H1 (cell line): ENCODE data around the gene OR2H2. TPM values are rescaled to one million over a fixed set of nuclear protein-coding genes. Genes with fewer than 3 reads are reported as not detected.

Experiments used
- CTCF ChIA-PET: fragments of 300-600 bp; sonication (Branson Sonifier 250); formaldehyde crosslinking; loops from one replicate; lab custom pipeline; 2021; ENCODE audit not compliant: partially characterized antibody; lab: Charles Lee
- POLR2A ChIA-PET: fragments of 300-600 bp; sonication (Branson Sonifier 250); formaldehyde crosslinking; loops from one replicate; lab custom pipeline; 2021; ENCODE audit warnings: inconsistent platforms; ENCODE audit not compliant: partially characterized antibody; lab: Charles Lee
- DNase-seq, 2 experiments: peaks; one replicate each; pipeline versions ENCODE4 v3.0.0 to v3.0.0-alpha.2; 2010 to 2022; ENCODE audit warnings: low spot score in 2 of 2, low read depth in 1 of 2, mixed read lengths in 1 of 2
- FAIRE-seq: peaks from 2 replicates; lab custom pipeline; 2011; peaks lifted over from hg19 to GRCh38; lab: Jason Lieb, UNC
- H2AFZ ChIP-seq: 2 replicates; pipeline ENCODE4 v1.8.1; 2012; ENCODE audit warnings: low read length, inconsistent platforms
- H2AK5ac ChIP-seq: 2 replicates; pipeline ENCODE4 v1.6.1; 2013; ENCODE audit warnings: low read depth, low read length
- H2BK120ac ChIP-seq: replicated peaks from 2 replicates; pipeline ENCODE3; 2013; ENCODE audit warnings: low read depth, low read length, inconsistent platforms
- H2BK12ac ChIP-seq: 2 replicates; pipeline ENCODE4 v1.6.1; 2013; ENCODE audit warnings: low read depth, low read length
- H2BK15ac ChIP-seq: 2 replicates; pipeline ENCODE4 v1.6.1; 2013; ENCODE audit warnings: low read length
- H2BK20ac ChIP-seq: 2 replicates; pipeline ENCODE4 v1.6.1; 2013; ENCODE audit warnings: low read length
- H2BK5ac ChIP-seq: 2 replicates; pipeline ENCODE4 v1.6.1; 2013; ENCODE audit warnings: low read depth, low read length
- H3K14ac ChIP-seq: 2 replicates; pipeline ENCODE4 v1.6.1; 2013; ENCODE audit warnings: inconsistent platforms; ENCODE audit not compliant: insufficient read length
- H3K18ac ChIP-seq: 2 replicates; pipeline ENCODE4 v1.6.1; 2013; ENCODE audit warnings: low read length; ENCODE audit errors: extremely low read depth
- H3K23ac ChIP-seq: 2 replicates; pipeline ENCODE4 v1.6.1; 2013; ENCODE audit warnings: inconsistent platforms; ENCODE audit not compliant: insufficient read length
- H3K23me2 ChIP-seq: 2 replicates; pipeline ENCODE4 v1.6.1; 2013; ENCODE audit warnings: low read depth, low read length
- H3K27ac ChIP-seq: 2 replicates; pipeline ENCODE4 v1.6.1; 2011; ENCODE audit warnings: low read depth, low read length, inconsistent platforms
- H3K27me3 ChIP-seq, 4 experiments: replicated peaks in 1 of 4; 1 replicate in 1 of 4; 2 replicates in 3 of 4; pipeline versions ENCODE4 v1.6.1 to v1.8.1; 2011 to 2013; ENCODE audit warnings: low read length in 3 of 4, mild to moderate bottlenecking in 3 of 4, inconsistent platforms in 2 of 4, mixed read lengths in 2 of 4, moderate library complexity in 1 of 4; ENCODE audit not compliant: control insufficient read depth in 3 of 4, insufficient read depth in 3 of 4; ENCODE audit errors: extremely low read depth in 1 of 4
- H3K36me3 ChIP-seq, 4 experiments: 2 replicates each; pipeline versions ENCODE4 v1.6.1 to v1.8.1; 2011 to 2013; ENCODE audit warnings: mild to moderate bottlenecking in 4 of 4, low read length in 3 of 4, moderate library complexity in 2 of 4, control low read depth in 1 of 4, inconsistent platforms in 1 of 4; ENCODE audit not compliant: insufficient read depth in 4 of 4, control insufficient read depth in 2 of 4
- H3K4ac ChIP-seq: replicated peaks from 2 replicates; pipeline ENCODE3; 2013; ENCODE audit warnings: low read length, low read depth, mixed read lengths, inconsistent platforms; ENCODE audit not compliant: insufficient read length
- H3K4me1 ChIP-seq, 4 experiments: replicated peaks in 1 of 4; 1 replicate in 1 of 4; 2 replicates in 3 of 4; pipeline versions ENCODE4 v1.6.1 to v1.8.1; 2011 to 2013; ENCODE audit warnings: low read length in 3 of 4, inconsistent platforms in 2 of 4, mixed read lengths in 1 of 4; ENCODE audit not compliant: insufficient read depth in 4 of 4, control insufficient read depth in 3 of 4
- H3K4me2 ChIP-seq, 2 experiments: 2 replicates each; pipeline versions ENCODE4 v1.6.1 to v1.8.1; 2011 to 2013; ENCODE audit warnings: low read depth in 2 of 2, low read length in 2 of 2, control low read depth in 1 of 2, inconsistent platforms in 1 of 2, mild to moderate bottlenecking in 1 of 2; ENCODE audit not compliant: insufficient read depth in 1 of 2
- H3K4me3 ChIP-seq, 4 experiments: fragments of 200-600, 300-600 bp in 1 of 4; sonication (generic), shearing (Covaris generic), sonication (Bioruptor Twin) in 1 of 4; 2 replicates each; pipeline versions ENCODE4 v1.5.1 to v1.8.1; 2011 to 2016; ENCODE audit warnings: low read length in 4 of 4, low read depth in 3 of 4, control low read depth in 2 of 4, inconsistent platforms in 2 of 4, mild to moderate bottlenecking in 2 of 4, mixed read lengths in 1 of 4, moderate library complexity in 1 of 4; ENCODE audit not compliant: insufficient read depth in 2 of 4; ENCODE audit errors: extremely low read depth in 1 of 4
- H3K56ac ChIP-seq: replicated peaks from 2 replicates; pipeline ENCODE3; 2013; ENCODE audit warnings: low read depth, mild to moderate bottlenecking, mixed read lengths, low read length, inconsistent platforms; ENCODE audit not compliant: insufficient read length
- H3K79me1 ChIP-seq: 2 replicates; pipeline ENCODE4 v1.6.1; 2013; ENCODE audit warnings: low read depth, low read length, control low read depth
- H3K79me2 ChIP-seq, 2 experiments: 2 replicates each; pipeline versions ENCODE4 v1.6.1 to v1.8.1; 2012 to 2013; ENCODE audit warnings: low read length in 2 of 2, mild to moderate bottlenecking in 2 of 2, inconsistent platforms in 1 of 2; ENCODE audit not compliant: insufficient read depth in 2 of 2, control insufficient read depth in 1 of 2
- H3K9ac ChIP-seq, 4 experiments: replicated peaks in 1 of 4; 1 replicate in 1 of 4; 2 replicates in 3 of 4; pipeline versions ENCODE4 v1.6.1 to v1.8.1; 2011 to 2013; ENCODE audit warnings: low read depth in 3 of 4, low read length in 3 of 4, control low read depth in 2 of 4, mild to moderate bottlenecking in 2 of 4, moderate library complexity in 2 of 4, inconsistent platforms in 1 of 4; ENCODE audit errors: extremely low read depth in 1 of 4
- H3K9me3 ChIP-seq, 2 experiments: 2 replicates each; pipeline versions ENCODE4 v1.6.1 to v1.8.1; 2012 to 2013; ENCODE audit warnings: mild to moderate bottlenecking in 2 of 2, moderate library complexity in 2 of 2, control low read depth in 1 of 2, inconsistent platforms in 1 of 2, low read depth in 1 of 2, low read length in 1 of 2, mixed read lengths in 1 of 2; ENCODE audit not compliant: insufficient read depth in 2 of 2
- H4K20me1 ChIP-seq, 2 experiments: replicated peaks in 1 of 2; 2 replicates each; pipeline versions ENCODE3 to v1.8.1; 2011 to 2013; ENCODE audit warnings: inconsistent platforms in 2 of 2, low read length in 2 of 2, mild to moderate bottlenecking in 1 of 2; ENCODE audit not compliant: insufficient read depth in 2 of 2, control insufficient read depth in 1 of 2
- H4K5ac ChIP-seq: 2 replicates; pipeline ENCODE4 v1.6.1; 2013; ENCODE audit warnings: low read length, low read depth, mixed read lengths, inconsistent platforms; ENCODE audit not compliant: insufficient read length
- H4K8ac ChIP-seq: 2 replicates; pipeline ENCODE4 v1.8.0; 2013; ENCODE audit warnings: mild to moderate bottlenecking, moderate library complexity, low read length, inconsistent platforms; ENCODE audit not compliant: insufficient read depth; ENCODE audit errors: extremely low read depth
- H4K91ac ChIP-seq: replicated peaks from 2 replicates; pipeline ENCODE3; 2013; ENCODE audit warnings: low read length, mixed read lengths, inconsistent platforms; ENCODE audit not compliant: insufficient read length
- ATF3 ChIP-seq: IDR thresholded peaks from 2 replicates; pipeline ENCODE4 v1.6.1; 2011; ENCODE audit warnings: low read depth, mild to moderate bottlenecking, low read length; ENCODE audit not compliant: insufficient read depth
- CBX5 ChIP-seq: fragments of 300-800, 300-1000 bp; sonication (generic); IDR thresholded peaks from 2 replicates; pipeline ENCODE4 v1.7.1; 2016; ENCODE audit warnings: antibody characterized with exemption, low read length, low read depth
- CBX8 ChIP-seq: fragments of 300-800, 300-1000 bp; sonication (generic); IDR thresholded peaks from 2 replicates; pipeline ENCODE4 v1.7.1; 2016; ENCODE audit warnings: low read depth, low read length, borderline replicate concordance
- CEBPB ChIP-seq: IDR thresholded peaks from 2 replicates; pipeline ENCODE4 v1.6.1; 2012; ENCODE audit warnings: low read depth, low read length
- CHD1 ChIP-seq: IDR thresholded peaks from 2 replicates; pipeline ENCODE4 v1.6.1; 2012; ENCODE audit warnings: low read depth, low read length, improper control_type of control experiment
- GTF2F1 ChIP-seq: IDR thresholded peaks from 2 replicates; pipeline ENCODE4 v1.6.1; 2012; ENCODE audit warnings: low read depth, low read length, improper control_type of control experiment, borderline replicate concordance
- HDAC6 ChIP-seq: IDR thresholded peaks from one replicate; pipeline ENCODE4 v1.7.1; 2012; ENCODE audit warnings: low read depth, mild to moderate bottlenecking, inconsistent platforms, low read length, moderate library complexity
- JUND ChIP-seq: IDR thresholded peaks from 2 replicates; pipeline ENCODE4 v1.6.1; 2011; ENCODE audit warnings: mild to moderate bottlenecking, improper control_type of control experiment, low read length
- KDM5A ChIP-seq: fragments of 200-600 bp; IDR thresholded peaks from 2 replicates; pipeline ENCODE4 v1.7.1; 2012; ENCODE audit warnings: mild to moderate bottlenecking, low read length, inconsistent platforms, mixed read lengths
- POLR2AphosphoS5 ChIP-seq: IDR thresholded peaks from 2 replicates; pipeline ENCODE4 v1.6.1; 2011; ENCODE audit warnings: low read depth, low read length
- SIN3A ChIP-seq, 2 experiments: IDR thresholded peaks in 1 of 2; conservative IDR thresholded peaks in 1 of 2; 2 replicates each; pipeline ENCODE4 v1.6.1; 2011 to 2012; ENCODE audit warnings: low read length in 2 of 2, improper control_type of control experiment in 1 of 2, low read depth in 1 of 2, mild to moderate bottlenecking in 1 of 2
- SP1 ChIP-seq: IDR thresholded peaks from 2 replicates; pipeline ENCODE4 v1.6.1; 2011; ENCODE audit warnings: low read depth, low read length
- SP4 ChIP-seq: IDR thresholded peaks from 2 replicates; pipeline ENCODE4 v1.6.1; 2012; ENCODE audit warnings: low read length, inconsistent platforms
- YY1 ChIP-seq: IDR thresholded peaks from 2 replicates; pipeline ENCODE4 v1.6.1; 2011; ENCODE audit warnings: low read depth, mild to moderate bottlenecking, low read length
- polyA plus RNA-seq, 7 experiments: library from polyadenylated mRNA; depleted of rRNA in 3 of 7; stranded (reverse) in 5 of 7; unstranded in 2 of 7; fragments of >200 nt in 5 of 7; fragments of 200-250 nt in 2 of 7; gene quantifications; 1 replicate in 5 of 7; 2 replicates in 1 of 7; 4 replicates in 1 of 7; pipeline versions ENCODE4 v1.2.1 to v1.2.3, GENCODE V29; 2011 to 2013; ENCODE audit warnings: missing spikeins in 2 of 7, mixed read lengths in 2 of 7
- total RNA-seq: library from RNA; stranded (reverse); fragmentation: NEBNext Ultra II Directional; extraction: Animal tissue kit (Norgen Biotek cat#: 25700); gene quantifications from 2 replicates; pipeline ENCODE4 v1.2.1, GENCODE V29; 2021

Gene OR2H2
- total and polyA plus RNA-seq, 2 of the 8 experiments (the other 6 are each of a cell fraction or from before 2014, with no cell fraction given) = not detected

- H4K8ac ChIP-seq = no peak overlapping the region
- H2BK15ac ChIP-seq = no peak overlapping the region
- TF ChIP-seq JUND = no peak
- TF ChIP-seq CBX8 = no peak
- TF ChIP-seq YY1 = no peak
- no peak for TF ChIP-seq CHD1
- no peak for TF ChIP-seq POLR2AphosphoS5
- TF ChIP-seq SP4 = no peak
- no peak for TF ChIP-seq HDAC6
- no peak for TF ChIP-seq SP1
- TF ChIP-seq GTF2F1 = no peak
- TF ChIP-seq ATF3 = no peak
- no peak for TF ChIP-seq KDM5A
- no peak for TF ChIP-seq CBX5
- TF ChIP-seq SIN3A (conservative IDR thresholded peaks at IDR 0.05 in 1 of 2, IDR thresholded peaks at IDR 0.05 in 1 of 2; ENCODE audit: low read depth in 1 of 2, low read length in 2 of 2) = no peak
- TF ChIP-seq CEBPB = no peak
These were observed 23.8 kb upstream of the OR2H2 start for GRCh38 chr6:29561091-29561490.

More at GRCh38 chr6:29561091-29561490, 23.8 kb upstream of the OR2H2 start:
- Histone ChIP-seq H3K4ac (no peak overlapping the region), H2AK5ac (no peak overlapping the region), H3K36me3 (no peaks in the 10 kb centered on the region), H3K18ac (no peak overlapping the region), H3K23me2 (no peaks in the 10 kb centered on the region), H4K20me1 (no peaks in the 10 kb centered on the region), H2BK20ac (no peak overlapping the region), H2AFZ (no peak overlapping the region), H4K5ac (no peak overlapping the region), H3K23ac (no peak overlapping the region), H2BK120ac (no peak overlapping the region), H4K91ac (peak overlapping the region; percentile 13), H3K4me2 (no peak overlapping the region), H3K56ac (no peak overlapping the region), H3K27me3 (peaks cover 3 to 10% (median 8%) of the 10 kb centered on the region in 4 experiments), H3K9ac (no peak overlapping the region), H3K27ac (no peak overlapping the region), H3K9me3 (no peaks in the 10 kb centered on the region; a peak in 1 of 4 replicates), H3K14ac (no peak overlapping the region), H2BK5ac (no peak overlapping the region), H3K4me3 (no peak overlapping the region), H3K79me2 (no peaks in the 10 kb centered on the region), H3K4me1 (peaks cover 0 to 11% (median 9%) of the 10 kb centered on the region in 4 experiments; a peak in 5 of 7 replicates), H2BK12ac (no peak overlapping the region), H3K79me1 (no peaks in the 10 kb centered on the region)
- POLR2A ChIA-PET = interaction anchor here (1.3 kb wide), 1 partner anchor 11 kb away, joined by 3 read pairs; a partner anchor contains a TSS
- DNase-seq (no peak), FAIRE-seq (no peak)
- CTCF ChIA-PET = no interaction called here
